ENCODE measurements around the gene ROBO1. TPM values are rescaled to one million over a fixed set of nuclear protein-coding genes. Genes with fewer than 3 reads are reported as not detected.
A peak's percentile ranks its signal among the peaks of the same experiment; 100 is the strongest.

The ROBO1 gene
- total and polyA plus RNA-seq, 2 donors from 2014 or later: 2.1 to 22.1 TPM

GRCh38 chr3:79286882-79287281, 480.9 kb downstream of the ROBO1 start:
- Histone ChIP-seq H3K27me3 (ENCODE audit: control insufficient read depth, insufficient read depth, low read length) (no peaks in the 10 kb centered on the region), H3K4me1 (ENCODE audit: control insufficient read depth in 2 of 3, insufficient read depth in 2 of 3, low read depth in 1 of 3, low read length in 3 of 3) (no peaks in the 10 kb centered on the region), H3K9ac (ENCODE audit: low read length in 3 of 3) (no peak overlapping the region), H3K9me3 (ENCODE audit: control insufficient read depth in 2 of 3, insufficient read depth in 1 of 3, low read length in 3 of 3) (no peaks in the 10 kb centered on the region), H3K4me3 (ENCODE audit: low read length in 3 of 3) (no peak overlapping the region), H3K36me3 (ENCODE audit: control insufficient read depth in 2 of 3, insufficient read depth in 3 of 3, low read length in 3 of 3) (no peaks in the 10 kb centered on the region), H3K27ac (ENCODE audit: low read depth in 2 of 2, low read length in 2 of 2) (no peak overlapping the region)
- DNase-seq (no peak), FAIRE-seq (no peak)
- intact Hi-C loops (cut with DNase I): no loop called here
- no peak for TF ChIP-seq CTCF (IDR thresholded peaks at IDR 0.05; ENCODE audit: borderline replicate concordance, extremely low read depth, insufficient read depth)

- Histone ChIP-seq H3K9me3 (ENCODE audit: control insufficient read depth in 2 of 3, insufficient read depth in 1 of 3, low read length in 3 of 3) (no peaks in the 10 kb centered on the region), H3K27ac (ENCODE audit: low read depth in 2 of 2, low read length in 2 of 2) (no peak overlapping the region), H3K4me1 (ENCODE audit: control insufficient read depth in 2 of 3, insufficient read depth in 2 of 3, low read depth in 1 of 3, low read length in 3 of 3) (no peaks in the 10 kb centered on the region), H3K27me3 (ENCODE audit: control insufficient read depth, insufficient read depth, low read length) (no peaks in the 10 kb centered on the region), H3K36me3 (ENCODE audit: control insufficient read depth in 2 of 3, insufficient read depth in 3 of 3, low read length in 3 of 3) (no peaks in the 10 kb centered on the region), H3K9ac (ENCODE audit: low read length in 3 of 3) (no peak overlapping the region), H3K4me3 (ENCODE audit: low read length in 3 of 3) (no peak overlapping the region)
- no peak for TF ChIP-seq CTCF (IDR thresholded peaks at IDR 0.05; ENCODE audit: borderline replicate concordance, extremely low read depth, insufficient read depth)
- intact Hi-C loops (cut with DNase I): no loop called here
- DNase-seq (no peak), FAIRE-seq (no peak)
Measured at GRCh38 chr3:79285871-79286270, 481.9 kb downstream of the ROBO1 start.

GRCh38 chr3:79285380-79285779, 482.4 kb downstream of the ROBO1 start:
- Histone ChIP-seq H3K4me3 (ENCODE audit: low read length in 3 of 3) (no peak overlapping the region), H3K27ac (ENCODE audit: low read depth in 2 of 2, low read length in 2 of 2) (no peak overlapping the region), H3K27me3 (ENCODE audit: control insufficient read depth, insufficient read depth, low read length) (no peaks in the 10 kb centered on the region), H3K9ac (ENCODE audit: low read length in 3 of 3) (no peak overlapping the region), H3K36me3 (ENCODE audit: control insufficient read depth in 2 of 3, insufficient read depth in 3 of 3, low read length in 3 of 3) (no peaks in the 10 kb centered on the region), H3K9me3 (ENCODE audit: control insufficient read depth in 2 of 3, insufficient read depth in 1 of 3, low read length in 3 of 3) (no peaks in the 10 kb centered on the region), H3K4me1 (ENCODE audit: control insufficient read depth in 2 of 3, insufficient read depth in 2 of 3, low read depth in 1 of 3, low read length in 3 of 3) (no peaks in the 10 kb centered on the region)
- TF ChIP-seq CTCF (IDR thresholded peaks at IDR 0.05; ENCODE audit: borderline replicate concordance, extremely low read depth, insufficient read depth): no peak
- intact Hi-C loops (cut with DNase I): no loop called here
- no peak for FAIRE-seq
- DNase-seq: no peak

GRCh38 chr3:79284781-79285180, 483.0 kb downstream of the ROBO1 start:
- intact Hi-C loops (cut with DNase I): no loop called here
- no peaks in the 10 kb centered on the region for H3K36me3 ChIP-seq (ENCODE audit: control insufficient read depth in 2 of 3, insufficient read depth in 3 of 3, low read length in 3 of 3)
- peak; percentile 68 for FAIRE-seq

More at GRCh38 chr3:79284781-79285180, 483.0 kb downstream of the ROBO1 start:
- no peak for DNase-seq
- Histone ChIP-seq H3K4me3 (ENCODE audit: low read length in 3 of 3) (no peak overlapping the region), H3K27me3 (ENCODE audit: control insufficient read depth, insufficient read depth, low read length) (no peaks in the 10 kb centered on the region), H3K9ac (ENCODE audit: low read length in 3 of 3) (no peak overlapping the region), H3K4me1 (ENCODE audit: control insufficient read depth in 2 of 3, insufficient read depth in 2 of 3, low read depth in 1 of 3, low read length in 3 of 3) (no peaks in the 10 kb centered on the region), H3K27ac (ENCODE audit: low read depth in 2 of 2, low read length in 2 of 2) (no peak overlapping the region), H3K9me3 (ENCODE audit: control insufficient read depth in 2 of 3, insufficient read depth in 1 of 3, low read length in 3 of 3) (no peaks in the 10 kb centered on the region)
- TF ChIP-seq CTCF (IDR thresholded peaks at IDR 0.05; ENCODE audit: borderline replicate concordance, extremely low read depth, insufficient read depth): no peak

Measured in kidney (tissue), 14 donors.